Erythroblast (primary cell): ENCODE results near the gene CYTH3.

Source experiments
- GATA1 ChIP-seq: IDR thresholded peaks from 2 replicates; pipeline ENCODE4 v1.6.1; 2011; ENCODE audit warnings: low read depth, mild to moderate bottlenecking, control low read depth, low read length, moderate library complexity
- POLR2A ChIP-seq: IDR thresholded peaks from 2 replicates; pipeline ENCODE4 v1.6.1; 2011; ENCODE audit warnings: mild to moderate bottlenecking, low read length

DNA sequence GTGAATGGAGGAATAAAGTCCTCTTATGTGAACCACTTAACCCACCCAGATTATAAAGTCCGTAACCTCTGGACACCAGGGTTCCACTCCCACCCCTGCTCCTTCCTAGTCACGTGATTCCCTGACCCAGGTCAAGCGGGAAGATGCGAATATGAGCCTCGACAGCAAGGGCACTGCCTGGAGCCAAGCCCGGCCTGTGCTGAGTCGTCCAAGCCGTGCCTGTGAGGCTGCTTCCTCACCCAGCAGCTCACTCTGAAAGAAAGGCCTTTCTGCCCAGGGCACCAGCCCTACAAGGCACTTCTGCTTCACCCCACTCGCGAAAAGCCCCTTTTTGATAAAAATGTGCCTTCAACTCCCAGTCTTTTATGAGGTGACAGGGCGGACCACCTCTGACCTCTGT is 85.8 kb downstream of the CYTH3 start:
- TF ChIP-seq POLR2A (no peak), GATA1 (no peak)
